ENCODE data around the gene RPS23. TPM values are rescaled to one million over a fixed set of nuclear protein-coding genes. Genes with fewer than 3 reads are reported as not detected.

RPS23 gene
- total RNA-seq, 4 donors from 2014 or later: 1,596 to 2,915 (median 2,211) TPM

DNA sequence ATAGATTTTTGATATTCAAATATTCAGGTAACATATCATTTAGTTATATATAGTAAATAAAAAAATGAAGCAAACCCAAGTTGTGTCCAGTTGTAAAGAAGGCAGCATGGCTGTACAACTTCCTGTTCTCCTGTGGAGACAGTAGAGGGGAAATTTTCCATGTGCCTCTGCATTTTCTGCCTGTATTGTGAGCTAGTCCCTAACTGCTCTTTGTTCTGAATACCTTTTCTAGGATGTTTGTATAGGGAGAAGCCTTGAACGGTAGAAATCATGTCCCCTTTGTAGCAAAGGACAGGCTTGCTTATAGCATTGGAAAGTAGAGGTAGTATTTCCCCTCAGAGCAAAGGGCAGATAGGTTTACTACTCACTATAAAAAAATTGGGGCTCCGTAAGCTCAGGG, 13.3 kb upstream of the RPS23 start:
- DNase-seq: no peak
- intact Hi-C loops (cut with DNase I): no loop called here
- H3K4me1 ChIP-seq: peaks cover 0 to 6% of the 10 kb centered on the region in 2 donors
- no peak overlapping the region for H3K4me3 ChIP-seq (replicated peaks in 1 of 3)
- TF ChIP-seq POLR2A (IDR thresholded peaks at IDR 0.05): no peak
- TF ChIP-seq, protein P1, sequence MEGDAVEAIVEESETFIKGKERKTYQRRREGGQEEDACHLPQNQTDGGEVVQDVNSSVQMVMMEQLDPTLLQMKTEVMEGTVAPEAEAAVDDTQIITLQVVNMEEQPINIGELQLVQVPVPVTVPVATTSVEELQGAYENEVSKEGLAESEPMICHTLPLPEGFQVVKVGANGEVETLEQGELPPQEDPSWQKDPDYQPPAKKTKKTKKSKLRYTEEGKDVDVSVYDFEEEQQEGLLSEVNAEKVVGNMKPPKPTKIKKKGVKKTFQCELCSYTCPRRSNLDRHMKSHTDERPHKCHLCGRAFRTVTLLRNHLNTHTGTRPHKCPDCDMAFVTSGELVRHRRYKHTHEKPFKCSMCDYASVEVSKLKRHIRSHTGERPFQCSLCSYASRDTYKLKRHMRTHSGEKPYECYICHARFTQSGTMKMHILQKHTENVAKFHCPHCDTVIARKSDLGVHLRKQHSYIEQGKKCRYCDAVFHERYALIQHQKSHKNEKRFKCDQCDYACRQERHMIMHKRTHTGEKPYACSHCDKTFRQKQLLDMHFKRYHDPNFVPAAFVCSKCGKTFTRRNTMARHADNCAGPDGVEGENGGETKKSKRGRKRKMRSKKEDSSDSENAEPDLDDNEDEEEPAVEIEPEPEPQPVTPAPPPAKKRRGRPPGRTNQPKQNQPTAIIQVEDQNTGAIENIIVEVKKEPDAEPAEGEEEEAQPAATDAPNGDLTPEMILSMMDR (IDR thresholded peaks at IDR 0.05): no peak
- WGBS, 2 donors: 62 to 71% methylated on average over 2 of the region's 2 CpGs
- H3K27ac ChIP-seq: no peak overlapping the region
- no peaks in the 10 kb centered on the region for H3K9me3 ChIP-seq
- H3K27me3 ChIP-seq: no peaks in the 10 kb centered on the region
- H3K36me3 ChIP-seq: no peaks in the 10 kb centered on the region

DNA sequence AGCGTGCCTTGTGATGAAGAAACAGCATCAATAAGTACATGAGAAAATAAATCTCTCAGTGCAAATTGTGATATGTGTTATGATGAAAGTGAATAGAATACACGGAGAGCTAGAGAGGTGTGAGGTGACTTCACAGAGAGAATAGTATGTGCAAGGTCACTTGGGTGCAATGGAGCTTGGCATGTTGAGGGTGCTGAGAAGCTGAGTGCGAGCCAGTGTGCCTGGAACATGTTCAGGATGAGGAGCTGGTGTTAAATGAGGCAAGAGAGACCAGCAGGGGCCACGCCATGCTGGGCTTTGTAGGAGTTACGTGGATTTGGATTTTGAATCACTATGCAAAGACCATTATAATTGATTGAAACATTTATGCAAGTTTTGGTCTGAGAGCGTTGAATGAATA, 12.8 kb upstream of the RPS23 start:
- Histone ChIP-seq H3K36me3 (no peaks in the 10 kb centered on the region), H3K27me3 (no peaks in the 10 kb centered on the region), H3K27ac (no peak overlapping the region), H3K4me1 (peaks cover 0 to 6% of the 10 kb centered on the region in 2 donors), H3K9me3 (no peaks in the 10 kb centered on the region), H3K4me3 (replicated peaks in 1 of 3) (no peak overlapping the region)
- peak; percentile 73 to 74 for DNase-seq
- TF ChIP-seq, protein P1 (IDR thresholded peaks at IDR 0.05): no peak
- TF ChIP-seq POLR2A (IDR thresholded peaks at IDR 0.05): no peak
- WGBS, 2 donors: 70% methylated on average over 6 of the region's 6 CpGs
- intact Hi-C loops (cut with DNase I): no loop called here

DNA sequence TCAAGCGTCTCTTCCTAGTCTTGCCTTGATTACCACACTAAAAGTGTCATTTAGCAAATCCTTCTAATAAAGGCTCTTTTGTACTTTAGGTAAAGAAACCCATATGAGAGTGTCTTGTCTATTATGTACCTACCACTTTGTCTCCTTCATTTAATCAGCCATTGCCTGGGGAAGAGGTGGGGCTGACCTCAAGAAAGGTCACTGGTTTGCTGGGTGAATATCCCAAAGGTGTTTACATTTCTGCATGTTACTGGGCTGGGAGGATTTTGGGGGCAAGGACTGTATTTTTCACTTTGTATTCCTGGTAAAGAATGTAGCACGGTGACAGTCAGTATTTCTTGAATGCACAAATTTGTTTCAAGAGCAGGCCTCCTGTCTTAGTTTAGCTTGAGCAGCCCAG, 11.9 kb upstream of the RPS23 start:
- intact Hi-C loops (cut with DNase I): no loop called here
- H3K36me3 ChIP-seq: no peaks in the 10 kb centered on the region
- no peaks in the 10 kb centered on the region for H3K9me3 ChIP-seq
- no peaks in the 10 kb centered on the region for H3K27me3 ChIP-seq
- no peak for TF ChIP-seq POLR2A (IDR thresholded peaks at IDR 0.05)
- TF ChIP-seq, protein P1 (IDR thresholded peaks at IDR 0.05): no peak
- no peak overlapping the region for H3K27ac ChIP-seq
- no peak overlapping the region for H3K4me3 ChIP-seq (replicated peaks in 1 of 3)
- peaks cover 0 to 6% of the 10 kb centered on the region in 2 donors for H3K4me1 ChIP-seq
- WGBS, 2 donors: 79 to 81% methylated on average over 2 of the region's 2 CpGs
- DNase-seq: no peak

DNA sequence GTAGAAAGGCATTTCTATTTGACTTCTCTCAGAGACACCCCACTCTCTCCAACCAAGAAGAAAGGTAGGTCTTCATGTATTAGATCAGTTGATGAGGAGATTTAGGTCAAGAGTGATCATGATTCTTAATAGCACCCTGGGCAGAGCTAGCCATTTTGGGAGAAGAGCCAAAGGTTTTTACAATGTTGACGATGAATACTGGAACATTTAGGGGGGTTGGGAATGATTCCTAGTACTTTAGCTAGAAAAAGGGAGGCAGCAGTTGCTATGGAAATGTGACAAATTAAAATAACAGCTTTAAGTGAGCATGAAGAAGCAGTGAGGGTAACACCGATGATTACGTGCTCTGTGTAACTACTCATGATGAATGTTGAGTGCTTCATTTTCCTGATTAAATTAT, 9.5 kb upstream of the RPS23 start:
- intact Hi-C loops (cut with DNase I): no loop called here
- no peak for DNase-seq
- Histone ChIP-seq H3K4me1 (peaks cover 0 to 6% of the 10 kb centered on the region in 2 donors), H3K36me3 (no peaks in the 10 kb centered on the region), H3K27ac (no peak overlapping the region), H3K4me3 (replicated peaks in 1 of 3) (no peak overlapping the region), H3K9me3 (no peaks in the 10 kb centered on the region), H3K27me3 (no peaks in the 10 kb centered on the region)
- 38 to 51% methylated on average over 3 of the region's 3 CpGs for WGBS, 2 donors
- no peak for TF ChIP-seq POLR2A (IDR thresholded peaks at IDR 0.05)
- TF ChIP-seq, protein P1 (IDR thresholded peaks at IDR 0.05): no peak

DNA sequence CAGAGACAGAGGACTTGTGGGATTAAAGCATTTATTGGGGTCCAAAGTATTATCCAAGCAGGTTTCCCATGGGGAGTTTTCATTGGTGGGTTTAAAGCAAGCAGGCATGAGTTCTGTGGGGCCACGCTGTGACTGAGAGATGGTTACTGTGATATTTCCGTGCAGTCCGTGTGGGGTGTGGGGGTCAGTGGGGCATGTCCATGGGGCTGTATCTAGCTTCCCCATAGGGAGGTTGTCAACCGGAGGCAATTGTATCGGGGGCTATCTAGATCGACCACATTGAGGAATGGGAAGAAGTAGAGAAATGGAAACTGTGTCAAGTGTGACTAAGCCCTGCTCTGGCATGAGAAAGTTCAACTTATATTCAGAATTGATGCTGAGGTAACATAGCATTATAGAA, 7.1 kb upstream of the RPS23 start:
- DNase-seq: no peak
- H3K9me3 ChIP-seq: no peaks in the 10 kb centered on the region
- WGBS, 2 donors: 97 to 99% methylated on average over 6 of the region's 6 CpGs
- no peaks in the 10 kb centered on the region for H3K36me3 ChIP-seq
- H3K4me3 ChIP-seq (replicated peaks in 1 of 3): no peak overlapping the region
- H3K27ac ChIP-seq: no peak overlapping the region
- intact Hi-C loops (cut with DNase I): no loop called here
- no peaks in the 10 kb centered on the region for H3K27me3 ChIP-seq
- peaks cover 0 to 6% of the 10 kb centered on the region in 2 donors for H3K4me1 ChIP-seq
- TF ChIP-seq POLR2A (IDR thresholded peaks at IDR 0.05): no peak
- TF ChIP-seq, protein P1 (IDR thresholded peaks at IDR 0.05): no peak

Measured in thyroid gland (tissue), 4 donors.